Vagina (tissue), 2 donors: ENCODE results near the gene PRDM15. TPM values are rescaled to one million over a fixed set of nuclear protein-coding genes. Genes with fewer than 3 reads are reported as not detected.

Experiments
- DNase-seq, 2 donors: peaks; one replicate each; pipeline ENCODE4 v3.0.0-alpha.2; 2017; ENCODE audit errors: extremely low spot score in 2 of 2
- H3K27ac ChIP-seq: fragments of 200-600 bp; sonication (generic); one replicate; pipeline ENCODE4 v1.5.1; 2019
- H3K27me3 ChIP-seq: fragments of 200-600 bp; sonication (generic); one replicate; pipeline ENCODE4 v1.5.1; 2019
- H3K36me3 ChIP-seq, 2 donors: fragments of 200-600 bp; sonication (generic); one replicate each; pipeline ENCODE4 v1.5.1; 2017 to 2019
- H3K4me1 ChIP-seq: fragments of 200-600 bp; sonication (generic); one replicate; pipeline ENCODE4 v1.5.1; 2019
- H3K4me3 ChIP-seq, 2 donors: fragments of 200-600 bp; sonication (generic); 1 replicate in 1 of 2; 2 replicates in 1 of 2; pipeline ENCODE4 v1.5.1; 2016 to 2019
- H3K9me3 ChIP-seq: fragments of 200-600 bp; sonication (generic); one replicate; pipeline ENCODE4 v1.5.1; 2019
- POLR2A ChIP-seq, 2 donors: fragments of 450-650 bp; IDR thresholded peaks; one replicate each; pipeline ENCODE4 v1.6.1; 2017; ENCODE audit warnings: antibody characterized with exemption in 2 of 2, mild to moderate bottlenecking in 2 of 2, moderate library complexity in 2 of 2
- POLR2AphosphoS5 ChIP-seq, 2 donors: sonication (generic); formaldehyde crosslinking; IDR thresholded peaks; one replicate each; pipeline ENCODE4 v1.9.0; 2017; ENCODE audit warnings: antibody characterized with exemption in 2 of 2, mild to moderate bottlenecking in 2 of 2, low read depth in 1 of 2; ENCODE audit not compliant: insufficient read depth in 1 of 2
- intact Hi-C: fragments of 100-400 bp; cut with DNase I; formaldehyde crosslinking; loops from one replicate; pipeline ENCODE4 v1.15.1; 2023
- total RNA-seq: library from RNA; depleted of rRNA; stranded (reverse); fragments of >200 nt; gene quantifications from one replicate; pipeline ENCODE4 v1.2.3, GENCODE V29; 2016
- TF ChIP-seq, protein P1 (sequence below), 3 experiments: fragments of 450-650 bp in 2 of 3; fragments of 200-600 bp in 1 of 3; sonication (generic) in 1 of 3; IDR thresholded peaks; one replicate each; pipeline ENCODE4 v1.5.1; 2017 to 2019; ENCODE audit warnings: antibody characterized with exemption in 3 of 3, mild to moderate bottlenecking in 2 of 3, moderate library complexity in 2 of 3

The PRDM15 gene
- total RNA-seq, 1 donor from 2014 or later, result 31.2 TPM

DNA sequence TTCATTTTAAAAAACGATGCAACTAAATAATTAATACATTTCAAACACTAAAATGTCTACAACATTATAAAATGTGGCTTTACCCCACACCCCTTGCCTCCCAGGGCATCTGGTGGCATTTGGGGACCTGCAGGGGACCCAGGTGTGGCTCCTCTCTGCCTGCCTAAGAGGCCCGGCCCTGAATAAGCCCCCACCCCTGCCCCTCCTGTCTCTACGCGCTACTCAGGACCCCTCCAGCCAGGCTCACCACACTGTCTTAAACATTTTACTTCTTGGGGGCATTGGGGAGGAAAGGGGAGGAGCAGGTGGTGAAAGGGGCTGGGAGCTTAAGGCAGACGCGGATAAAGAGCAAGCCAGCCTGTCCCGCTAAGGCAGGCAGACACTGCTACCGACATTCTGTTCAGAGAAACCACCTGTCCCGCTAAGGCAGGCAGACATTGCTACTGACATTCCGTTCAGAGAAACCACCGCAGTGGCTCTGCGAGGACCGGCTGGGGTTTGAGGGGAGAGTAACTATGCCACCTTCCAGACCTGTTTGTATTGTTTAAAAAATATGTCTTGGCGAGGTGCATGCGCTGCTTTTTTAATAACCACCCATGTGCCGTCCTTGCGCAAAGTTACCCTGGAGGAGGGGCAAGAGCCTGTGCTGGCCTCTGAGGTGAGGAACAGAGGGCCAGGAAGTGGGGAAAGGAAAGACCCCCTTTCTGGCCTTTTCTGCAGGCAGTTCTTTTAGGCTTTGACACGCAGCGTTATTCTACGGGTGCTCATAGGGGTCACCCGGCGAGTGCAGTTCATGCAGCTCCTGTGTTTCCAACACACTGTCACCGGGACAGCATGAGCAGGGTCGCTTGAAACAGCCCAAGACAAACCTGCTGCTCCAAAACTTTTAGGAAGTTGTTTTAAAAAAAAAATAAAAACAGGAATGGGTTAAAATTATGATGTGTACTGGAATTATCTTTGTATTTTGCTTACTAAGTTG is 61.0 kb downstream of the PRDM15 start:
- no peak for DNase-seq
- no peak overlapping the region for H3K4me3 ChIP-seq
- H3K4me1 ChIP-seq, result no peaks in the 10 kb centered on the region
- H3K36me3 ChIP-seq, result peaks cover 0 to 13% of the 10 kb centered on the region in 2 donors
- H3K27me3 ChIP-seq, result no peaks in the 10 kb centered on the region
- no peak overlapping the region for H3K27ac ChIP-seq
- TF ChIP-seq, protein P1, sequence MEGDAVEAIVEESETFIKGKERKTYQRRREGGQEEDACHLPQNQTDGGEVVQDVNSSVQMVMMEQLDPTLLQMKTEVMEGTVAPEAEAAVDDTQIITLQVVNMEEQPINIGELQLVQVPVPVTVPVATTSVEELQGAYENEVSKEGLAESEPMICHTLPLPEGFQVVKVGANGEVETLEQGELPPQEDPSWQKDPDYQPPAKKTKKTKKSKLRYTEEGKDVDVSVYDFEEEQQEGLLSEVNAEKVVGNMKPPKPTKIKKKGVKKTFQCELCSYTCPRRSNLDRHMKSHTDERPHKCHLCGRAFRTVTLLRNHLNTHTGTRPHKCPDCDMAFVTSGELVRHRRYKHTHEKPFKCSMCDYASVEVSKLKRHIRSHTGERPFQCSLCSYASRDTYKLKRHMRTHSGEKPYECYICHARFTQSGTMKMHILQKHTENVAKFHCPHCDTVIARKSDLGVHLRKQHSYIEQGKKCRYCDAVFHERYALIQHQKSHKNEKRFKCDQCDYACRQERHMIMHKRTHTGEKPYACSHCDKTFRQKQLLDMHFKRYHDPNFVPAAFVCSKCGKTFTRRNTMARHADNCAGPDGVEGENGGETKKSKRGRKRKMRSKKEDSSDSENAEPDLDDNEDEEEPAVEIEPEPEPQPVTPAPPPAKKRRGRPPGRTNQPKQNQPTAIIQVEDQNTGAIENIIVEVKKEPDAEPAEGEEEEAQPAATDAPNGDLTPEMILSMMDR (IDR thresholded peaks at IDR 0.05), result no peak
- TF ChIP-seq POLR2A (IDR thresholded peaks at IDR 0.05) (no peak), POLR2AphosphoS5 (IDR thresholded peaks at IDR 0.05; ENCODE audit: insufficient read depth in 1 of 2, low read depth in 1 of 2) (no peak)
- H3K9me3 ChIP-seq, result no peaks in the 10 kb centered on the region
- intact Hi-C loops, result loop anchor here (2.0 kb wide), 1 partner anchor 299 kb away; no protein-coding TSS in a partner anchor

DNA sequence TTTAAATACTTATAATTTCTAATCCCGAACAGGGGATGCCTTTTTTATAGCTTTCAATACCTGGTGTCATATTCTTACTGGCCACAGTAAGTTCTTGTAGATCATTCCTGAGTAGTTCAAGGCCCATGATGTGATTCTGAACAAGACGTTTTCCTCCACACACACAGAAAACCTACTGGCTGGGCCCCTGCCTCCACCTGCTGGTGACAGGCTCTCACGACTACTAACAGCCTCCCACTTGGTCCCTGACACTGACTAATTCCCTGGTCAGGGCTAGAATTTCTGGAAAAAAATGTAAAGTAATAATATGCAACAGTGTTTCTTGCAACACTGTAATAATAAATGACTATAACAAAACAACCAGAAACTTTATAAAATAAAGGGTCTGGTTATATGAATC is 61.9 kb downstream of the PRDM15 start:
- Histone ChIP-seq H3K27me3 (no peaks in the 10 kb centered on the region), H3K9me3 (no peaks in the 10 kb centered on the region), H3K27ac (no peak overlapping the region), H3K36me3 (peaks cover 0 to 15% of the 10 kb centered on the region in 2 donors), H3K4me1 (no peaks in the 10 kb centered on the region), H3K4me3 (no peak overlapping the region)
- intact Hi-C loops, result loop anchor here (2.0 kb wide), 1 partner anchor 300 kb away; no protein-coding TSS in a partner anchor
- TF ChIP-seq, protein P1 (IDR thresholded peaks at IDR 0.05), result peak in 2 of 3 experiments; percentile 9 to 56
- no peak for TF ChIP-seq POLR2AphosphoS5 (IDR thresholded peaks at IDR 0.05; ENCODE audit: insufficient read depth in 1 of 2, low read depth in 1 of 2)
- no peak for DNase-seq

DNA sequence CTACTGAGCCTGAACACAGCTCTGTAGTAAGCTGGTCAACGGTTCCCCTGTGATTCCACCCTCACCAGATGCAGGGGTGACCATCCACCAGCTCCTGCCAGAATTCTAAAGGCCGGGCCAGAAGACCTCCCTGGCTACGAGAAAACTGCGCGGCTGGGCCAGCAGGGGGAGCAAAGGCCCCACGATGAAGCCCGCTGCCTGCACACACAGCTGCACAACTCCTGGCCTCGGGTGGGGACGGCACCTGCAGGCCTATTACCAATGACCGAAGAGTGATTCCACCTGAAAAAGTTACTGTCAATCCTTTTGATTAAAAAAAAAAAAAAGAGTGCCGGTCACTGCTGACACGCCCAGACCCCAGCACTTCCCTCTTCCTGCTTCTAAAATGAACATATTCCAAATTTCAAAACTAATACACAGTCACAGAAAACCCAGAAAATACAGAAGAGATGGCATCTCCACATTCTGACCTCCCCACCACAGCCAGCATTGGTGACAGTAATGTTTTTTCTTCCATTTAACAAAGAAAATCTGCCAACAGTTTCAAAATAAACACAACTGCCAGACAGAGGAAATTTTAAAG is 62.5 kb downstream of the PRDM15 start:
- no peak for DNase-seq
- H3K9me3 ChIP-seq, result no peaks in the 10 kb centered on the region
- TF ChIP-seq, protein P1 (IDR thresholded peaks at IDR 0.05), result peak; percentile 66 to 72 (median 69)
- TF ChIP-seq POLR2A (IDR thresholded peaks at IDR 0.05) (no peak), POLR2AphosphoS5 (IDR thresholded peaks at IDR 0.05; ENCODE audit: insufficient read depth in 1 of 2, low read depth in 1 of 2) (no peak)
- H3K27me3 ChIP-seq, result no peaks in the 10 kb centered on the region
- peaks cover 0 to 15% of the 10 kb centered on the region in 2 donors for H3K36me3 ChIP-seq
- H3K4me1 ChIP-seq, result no peaks in the 10 kb centered on the region
- intact Hi-C loops, result loop anchor here (2.0 kb wide), 1 partner anchor 300 kb away; no protein-coding TSS in a partner anchor
- no peak overlapping the region for H3K4me3 ChIP-seq
- no peak overlapping the region for H3K27ac ChIP-seq

DNA sequence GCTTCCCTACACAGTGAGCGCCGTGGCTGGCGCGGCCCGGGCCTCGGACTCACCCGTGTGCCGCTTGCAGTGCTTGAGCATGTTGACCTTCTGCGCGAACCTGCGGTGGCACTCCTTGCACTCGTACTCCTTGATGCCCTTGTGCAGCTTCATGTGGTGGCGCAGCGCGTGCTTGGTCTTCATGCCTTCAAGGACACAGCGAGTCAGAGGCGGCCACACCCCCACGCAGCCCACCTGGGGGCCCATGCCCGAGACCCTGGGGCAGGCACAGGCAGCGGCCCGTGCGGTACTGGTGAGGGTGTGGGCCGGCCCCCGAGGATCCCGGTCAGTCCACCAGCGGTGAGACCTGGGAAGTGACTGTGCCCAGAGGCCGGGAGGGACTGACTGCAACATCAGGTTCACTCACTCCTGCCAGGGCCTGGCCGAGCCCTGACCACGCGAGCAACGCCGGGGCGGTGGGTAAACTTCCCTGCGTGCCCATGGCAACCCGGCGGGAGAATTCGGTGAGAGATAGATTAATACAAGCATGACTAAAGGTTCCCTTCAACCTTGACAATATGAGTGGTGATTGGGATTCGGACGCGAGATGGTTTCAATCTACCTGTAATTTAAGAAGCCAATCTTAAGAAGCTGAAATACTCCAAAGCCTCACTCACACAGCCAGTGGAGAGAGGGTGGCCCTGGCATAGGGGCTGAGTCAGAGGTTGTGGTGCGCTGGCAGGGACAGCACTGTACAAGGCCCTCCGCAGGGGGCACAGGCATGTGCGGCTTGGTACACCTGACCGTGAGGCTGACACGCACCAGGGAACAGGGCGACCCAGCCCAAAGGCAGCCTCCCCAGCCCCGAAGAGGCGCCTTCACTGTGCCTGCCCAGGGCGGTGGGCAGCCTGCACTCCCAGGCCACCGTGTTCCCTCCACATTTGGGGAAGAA is 63.2 kb downstream of the PRDM15 start:
- TF ChIP-seq POLR2A (IDR thresholded peaks at IDR 0.05) (no peak), POLR2AphosphoS5 (IDR thresholded peaks at IDR 0.05; ENCODE audit: insufficient read depth in 1 of 2, low read depth in 1 of 2) (no peak)
- TF ChIP-seq, protein P1 (IDR thresholded peaks at IDR 0.05), result no peak
- H3K27ac ChIP-seq, result no peak overlapping the region
- H3K36me3 ChIP-seq, result peaks cover 0 to 15% of the 10 kb centered on the region in 2 donors
- no peaks in the 10 kb centered on the region for H3K4me1 ChIP-seq
- no peaks in the 10 kb centered on the region for H3K27me3 ChIP-seq
- DNase-seq, result no peak
- intact Hi-C loops, result loop anchor here (2.0 kb wide), 1 partner anchor 301 kb away; no protein-coding TSS in a partner anchor
- no peaks in the 10 kb centered on the region for H3K9me3 ChIP-seq
- no peak overlapping the region for H3K4me3 ChIP-seq
